HG03066 (cell line): Measurements from ENCODE around the gene ADRB2.
"Not testable (repeated sequence)": the region's sequence is repeated elsewhere in the genome, so short reads cannot be mapped to it uniquely, and the experiment has no call there.

Experiments
- ATAC-seq: cut with Tn5 transposase; IDR thresholded peaks from one replicate; pipeline ENCODE4 v1.9.1; 2021; ENCODE audit warnings: low read depth; ENCODE audit not compliant: unreplicated experiment

Gene ADRB2

GRCh38 chr5:148826053-148826738, at the start of gene ADRB2:
TSS of gene ADRB2 (plus strand) at chr5:148826611. CDS start at chr5:148826832, 221 bp downstream.
- peak; percentile 97 for ATAC-seq

DNA sequence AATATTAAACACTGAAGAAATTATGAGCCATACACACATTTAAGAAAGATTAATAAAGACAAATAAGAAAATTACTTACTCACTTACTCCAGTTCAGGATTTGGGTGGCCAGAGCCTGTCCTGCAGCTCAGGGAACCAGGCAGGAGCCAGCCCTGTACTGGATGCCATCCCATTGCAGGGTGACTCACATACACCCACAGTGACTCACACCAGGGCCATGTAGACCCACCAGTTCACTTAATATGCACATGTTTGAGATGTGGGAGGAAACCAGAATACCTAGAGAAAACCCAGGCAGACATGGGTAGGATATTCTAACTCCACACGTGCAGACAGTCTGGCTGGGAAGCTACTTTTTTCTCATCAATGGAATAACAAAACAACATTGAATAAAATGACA, 49.6 kb upstream of the ADRB2 start:
- ATAC-seq = no peak

DNA sequence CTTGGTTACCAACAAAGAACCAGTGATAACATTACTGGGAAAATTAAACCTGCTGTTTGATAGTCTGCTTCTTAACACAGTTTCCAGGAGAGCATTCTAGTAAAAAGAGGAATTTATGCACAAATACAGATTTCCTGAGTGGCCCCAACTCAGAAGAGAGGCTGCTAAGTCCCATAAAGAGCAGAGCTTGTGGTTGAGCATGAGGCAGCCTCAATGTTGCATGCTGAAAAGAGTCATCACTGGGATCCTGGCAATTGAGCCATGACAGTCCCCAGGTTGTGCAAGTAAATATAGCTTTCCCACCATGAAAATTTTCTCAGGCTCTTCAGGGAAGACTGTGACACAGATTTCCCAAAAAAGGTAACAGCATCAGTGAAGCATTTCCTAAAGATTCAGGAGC, 47.5 kb upstream of the ADRB2 start:
- no peak for ATAC-seq

- no peak for ATAC-seq
Observed at GRCh38 chr5:148780711-148781110, 45.7 kb upstream of the ADRB2 start.

GRCh38 chr5:148781766-148782165, 44.6 kb upstream of the ADRB2 start:
- no peak for ATAC-seq

DNA sequence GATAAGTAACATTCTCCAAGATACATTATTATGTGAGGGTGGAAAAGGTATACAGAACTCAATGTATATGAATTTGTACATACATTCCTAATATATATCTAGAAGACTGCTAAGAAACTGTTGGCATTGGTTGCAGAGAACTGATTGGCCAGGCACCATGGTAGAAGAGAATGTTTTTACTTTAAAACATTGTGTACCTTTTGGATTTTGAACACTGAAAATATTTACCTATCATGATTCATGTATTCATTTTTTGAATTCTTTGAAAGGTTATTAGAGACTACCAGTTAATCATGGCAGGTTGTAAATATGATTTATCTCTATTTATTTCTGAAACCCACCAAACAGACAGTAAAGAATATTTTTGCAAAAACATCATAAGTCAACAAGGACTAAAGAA, 41.2 kb upstream of the ADRB2 start:
- ATAC-seq = no peak

GRCh38 chr5:148786456-148786855, 40.0 kb upstream of the ADRB2 start:
- no peak for ATAC-seq

GRCh38 chr5:148788636-148789035, 37.8 kb upstream of the ADRB2 start:
- ATAC-seq = no peak

DNA sequence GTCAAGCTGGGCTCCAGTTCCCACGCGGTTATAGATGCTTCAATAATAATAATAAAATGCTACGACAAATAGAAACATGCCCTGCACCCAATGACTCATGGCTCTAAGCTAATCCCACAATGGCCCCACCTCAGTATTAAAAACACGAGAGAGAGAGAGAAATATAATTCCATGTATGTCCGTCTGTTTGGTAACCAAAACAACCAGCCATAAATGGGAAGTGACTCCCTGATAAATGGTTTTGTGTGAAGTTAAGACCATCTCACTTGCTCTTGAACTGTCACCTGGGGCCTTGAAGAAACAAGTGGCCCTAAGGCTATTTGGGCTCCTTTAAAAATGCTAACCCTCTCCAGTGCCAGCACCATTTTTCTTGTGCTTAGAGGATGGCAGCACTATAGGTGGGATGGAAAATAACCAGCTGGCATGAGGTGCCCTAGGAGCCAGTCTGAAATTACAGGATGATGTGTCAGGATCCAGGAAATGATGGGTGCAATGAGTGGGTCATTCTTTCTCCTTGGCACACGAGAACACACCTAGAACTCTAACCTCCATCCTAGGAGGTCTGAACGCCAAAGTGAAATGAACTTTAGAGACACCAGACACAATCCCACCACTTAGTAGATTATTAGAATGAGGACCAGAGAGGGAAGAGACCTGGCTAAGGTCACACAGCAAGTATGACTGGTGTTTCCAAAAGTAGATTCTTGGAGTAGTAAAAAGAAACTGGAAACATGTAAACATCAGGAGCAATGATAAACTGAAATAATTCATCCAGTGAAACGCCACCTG, 35.7 kb upstream of the ADRB2 start:
- peak; percentile 28 for ATAC-seq

DNA sequence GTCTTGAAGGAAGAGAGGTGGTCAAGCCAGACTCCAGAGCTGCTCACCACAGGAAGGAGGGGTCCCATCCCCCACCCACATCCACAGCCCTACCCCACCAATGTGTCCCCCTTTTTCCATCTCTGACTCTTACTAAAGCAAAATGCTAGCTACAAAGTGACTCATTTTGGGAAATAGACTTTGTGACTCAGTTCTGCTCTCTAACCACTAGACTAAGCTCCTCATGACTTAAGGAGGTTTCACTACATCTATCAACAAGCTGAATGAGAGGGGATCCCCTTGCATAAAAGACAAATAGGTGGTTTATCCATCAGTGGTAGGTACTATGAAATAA, 35.1 kb upstream of the ADRB2 start:
- ATAC-seq = peak; percentile 96

- ATAC-seq = no peak
Observed at GRCh38 chr5:148791696-148792095, 34.7 kb upstream of the ADRB2 start.

DNA sequence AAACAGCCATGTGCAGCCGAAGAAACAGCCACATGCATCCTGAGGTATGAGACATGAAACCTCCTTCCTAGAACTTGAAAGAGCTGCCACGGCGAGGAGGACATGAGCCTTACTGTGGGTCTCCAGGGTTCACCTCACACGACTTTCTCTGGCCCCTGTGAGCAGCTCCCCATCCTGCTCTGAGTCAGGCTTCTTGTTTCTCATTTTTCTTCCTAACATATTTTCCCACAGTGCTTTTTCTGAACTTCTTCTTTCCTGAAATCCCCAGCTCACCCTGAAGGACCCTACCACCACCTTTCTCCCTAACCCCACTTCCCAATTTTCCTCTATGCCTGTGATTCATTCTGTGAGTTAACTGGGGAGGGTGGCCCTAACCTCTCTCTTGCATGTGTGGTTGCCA, 33.7 kb upstream of the ADRB2 start:
- ATAC-seq = no peak

- no peak for ATAC-seq
Observed at GRCh38 chr5:148793261-148793660, 33.1 kb upstream of the ADRB2 start.

GRCh38 chr5:148794275-148794674, 32.1 kb upstream of the ADRB2 start:
- ATAC-seq = no peak

GRCh38 chr5:148794729-148795561, 31.5 kb upstream of the ADRB2 start:
- ATAC-seq = no peak

DNA sequence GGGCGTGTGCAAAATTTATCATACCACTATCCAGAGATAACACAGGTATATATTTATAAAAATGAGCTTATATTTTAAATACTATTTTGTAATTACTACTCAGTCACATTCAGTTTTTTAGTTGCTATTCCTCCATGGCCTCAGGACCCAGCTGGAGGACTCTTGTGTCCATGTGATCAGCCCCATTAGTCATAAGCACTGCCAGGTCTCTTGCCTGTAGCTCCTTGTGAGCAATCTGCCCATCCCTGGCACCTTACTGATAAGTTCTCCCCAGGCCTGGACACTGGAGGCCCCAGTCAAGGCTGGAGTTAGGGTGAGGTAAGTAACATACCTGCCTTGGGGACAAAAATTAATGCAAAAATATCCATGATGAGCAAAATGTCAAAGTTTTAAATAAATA, 29.5 kb upstream of the ADRB2 start:
- no peak for ATAC-seq

DNA sequence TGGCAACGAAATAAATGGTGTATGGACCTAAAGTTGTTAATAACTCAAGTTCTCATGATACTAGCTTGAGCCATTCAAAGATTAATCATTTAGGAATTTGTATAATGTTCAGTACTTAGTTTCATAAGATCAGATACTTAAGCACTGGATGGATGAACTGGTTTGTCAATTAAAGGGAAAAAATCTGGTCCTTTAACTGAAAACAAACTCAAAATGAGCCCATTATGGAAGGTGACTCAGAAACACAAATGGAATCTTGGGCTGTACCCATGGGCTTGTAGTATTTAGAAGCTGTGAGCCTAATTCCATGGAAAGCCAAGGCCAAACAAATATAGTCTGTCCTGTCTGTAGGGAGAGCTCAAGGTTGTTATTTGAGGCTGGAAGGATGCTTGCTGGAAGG, 27.6 kb upstream of the ADRB2 start:
- ATAC-seq = no peak

- no peak for ATAC-seq
Observed at GRCh38 chr5:148799737-148800527, 26.5 kb upstream of the ADRB2 start.

DNA sequence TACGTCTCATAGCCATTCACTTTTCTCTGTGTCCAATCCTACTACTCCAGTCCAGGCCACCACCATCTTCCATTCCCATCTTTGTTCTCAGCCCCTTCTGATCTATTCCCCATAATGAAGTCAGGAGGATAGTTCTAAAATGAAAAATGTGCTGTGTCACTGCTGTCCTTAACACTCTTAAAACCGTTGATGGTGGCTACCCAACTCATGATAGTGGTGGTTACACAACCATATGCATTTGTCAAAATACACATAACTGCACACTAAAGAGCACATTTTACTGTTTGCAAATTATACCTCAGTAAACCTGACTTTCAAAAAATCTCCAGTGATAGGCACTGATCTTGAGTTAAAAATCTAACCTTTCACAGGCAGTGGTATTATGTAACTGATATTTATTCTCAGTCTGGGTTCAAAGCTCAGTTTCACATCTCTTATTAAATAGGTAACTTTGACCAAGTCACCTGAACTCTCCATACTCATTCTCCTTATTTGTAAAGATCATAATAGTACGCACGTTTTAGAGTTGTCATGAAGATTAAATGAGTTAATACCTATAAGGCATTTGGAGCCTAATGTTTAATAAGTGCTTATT, 24.6 kb upstream of the ADRB2 start:
- ATAC-seq = no peak

DNA sequence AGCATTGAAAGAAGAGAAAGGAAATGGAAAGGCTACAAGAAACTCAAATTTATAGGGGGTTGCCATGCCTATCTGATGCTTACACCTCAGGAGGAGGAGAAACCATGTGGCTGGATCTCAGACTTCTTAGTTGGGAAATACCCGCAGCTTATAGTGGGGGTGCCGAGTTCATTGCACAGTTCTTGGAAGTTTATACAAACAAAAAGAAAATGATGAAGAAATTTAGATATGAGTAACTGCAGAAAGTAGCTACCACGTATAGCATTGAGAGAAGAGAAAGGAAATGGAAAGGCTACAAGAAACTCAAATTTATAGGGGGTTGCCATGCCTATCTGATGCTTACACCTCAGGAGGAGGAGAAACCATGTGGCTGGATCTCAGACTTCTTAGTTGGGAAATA, 23.0 kb upstream of the ADRB2 start:
- ATAC-seq = not testable (repeated sequence)
